Measurements from ENCODE around the gene STX11. TPM values are rescaled to one million over a fixed set of nuclear protein-coding genes. Genes with fewer than 3 reads are reported as not detected.

The STX11 gene
- polyA plus RNA-seq, 1 donor (not counting 4 experiments of a cell fraction or from before 2014, with no cell fraction given) = 0.28 TPM

GRCh38 chr6:144153971-144154370 is 3.7 kb downstream of the STX11 start:
- dilution Hi-C loops (cut with MboI; ENCODE audit: extremely low pct_ligation_motif_present, low sequenced_read_pairs) = no loop called here

GRCh38 chr6:144155529-144155928 is 5.2 kb downstream of the STX11 start:
- dilution Hi-C loops (cut with MboI; ENCODE audit: extremely low pct_ligation_motif_present, low sequenced_read_pairs) = no loop called here
- H3K4me3 ChIP-seq (ENCODE audit: control insufficient read depth in 2 of 3, extremely low read depth in 1 of 3, insufficient read depth in 2 of 3, low read depth in 1 of 3, low read length in 3 of 3) = no peak overlapping the region
- FAIRE-seq = no peak

More at GRCh38 chr6:144153971-144154370, 3.7 kb downstream of the STX11 start:
- Histone ChIP-seq H3K79me2 (ENCODE audit: control insufficient read depth, insufficient read depth, low read length) (no peaks in the 10 kb centered on the region), H3K27ac (ENCODE audit: control insufficient read depth, insufficient read depth, low read length) (no peak overlapping the region), H4K20me1 (ENCODE audit: control insufficient read depth, extremely low read depth, insufficient read depth, low read length) (no peaks in the 10 kb centered on the region), H3K4me1 (ENCODE audit: control insufficient read depth, extremely low read depth, insufficient read depth, low read length) (peaks cover 10% of the 10 kb centered on the region), H3K4me3 (ENCODE audit: control insufficient read depth in 2 of 3, extremely low read depth in 1 of 3, insufficient read depth in 2 of 3, low read depth in 1 of 3, low read length in 3 of 3) (no peak overlapping the region), H3K27me3 (ENCODE audit: control insufficient read depth, extremely low read depth, insufficient read depth, low read length) (no peaks in the 10 kb centered on the region), H3K9ac (ENCODE audit: control insufficient read depth, extremely low read depth, insufficient read depth, low read length) (no peak overlapping the region), H3K9me1 (ENCODE audit: control insufficient read depth, extremely low read depth, insufficient read depth, low read length) (no peaks in the 10 kb centered on the region), H3K4me2 (ENCODE audit: control insufficient read depth, extremely low read depth, insufficient read depth, low read depth, low read length) (no peak overlapping the region), H3K9me3 (ENCODE audit: control insufficient read depth, low read depth, low read length) (no peaks in the 10 kb centered on the region), H2AFZ (ENCODE audit: control insufficient read depth, low read length) (no peak overlapping the region), H3K36me3 (ENCODE audit: control insufficient read depth in 2 of 2, extremely low read depth in 1 of 2, insufficient read depth in 2 of 2, low read length in 2 of 2) (no peaks in the 10 kb centered on the region)
- FAIRE-seq (no peak), DNase-seq (ENCODE audit: low read depth, low spot score) (no peak)
- TF ChIP-seq CTCF (optimal IDR thresholded peaks at IDR 0.05 in 1 of 3, IDR thresholded peaks at IDR 0.05 in 1 of 3, conservative IDR thresholded peaks at IDR 0.05 in 1 of 3; ENCODE audit: extremely low read depth in 1 of 3, insufficient read depth in 2 of 3, low read length in 3 of 3) = no peak
- TF ChIP-seq EZH2 (IDR thresholded peaks at IDR 0.05; ENCODE audit: low read length) = no peak

More at GRCh38 chr6:144155529-144155928, 5.2 kb downstream of the STX11 start:
- H3K9ac ChIP-seq (ENCODE audit: control insufficient read depth, extremely low read depth, insufficient read depth, low read length) = no peak overlapping the region
- DNase-seq (ENCODE audit: low read depth, low spot score) = no peak
- no peaks in the 10 kb centered on the region for H3K36me3 ChIP-seq (ENCODE audit: control insufficient read depth in 2 of 2, extremely low read depth in 1 of 2, insufficient read depth in 2 of 2, low read length in 2 of 2)
- no peaks in the 10 kb centered on the region for H3K9me3 ChIP-seq (ENCODE audit: control insufficient read depth, low read depth, low read length)
- H2AFZ ChIP-seq (ENCODE audit: control insufficient read depth, low read length) = no peak overlapping the region
- no peaks in the 10 kb centered on the region for H3K9me1 ChIP-seq (ENCODE audit: control insufficient read depth, extremely low read depth, insufficient read depth, low read length)
- H3K4me1 ChIP-seq (ENCODE audit: control insufficient read depth, extremely low read depth, insufficient read depth, low read length) = peaks cover 10% of the 10 kb centered on the region
- no peaks in the 10 kb centered on the region for H3K79me2 ChIP-seq (ENCODE audit: control insufficient read depth, insufficient read depth, low read length)
- H4K20me1 ChIP-seq (ENCODE audit: control insufficient read depth, extremely low read depth, insufficient read depth, low read length) = no peaks in the 10 kb centered on the region
- no peak overlapping the region for H3K27ac ChIP-seq (ENCODE audit: control insufficient read depth, insufficient read depth, low read length)
- TF ChIP-seq EZH2 (IDR thresholded peaks at IDR 0.05; ENCODE audit: low read length) (no peak), CTCF (optimal IDR thresholded peaks at IDR 0.05 in 1 of 3, IDR thresholded peaks at IDR 0.05 in 1 of 3, conservative IDR thresholded peaks at IDR 0.05 in 1 of 3; ENCODE audit: extremely low read depth in 1 of 3, insufficient read depth in 2 of 3, low read length in 3 of 3) (no peak)
- H3K27me3 ChIP-seq (ENCODE audit: control insufficient read depth, extremely low read depth, insufficient read depth, low read length) = no peaks in the 10 kb centered on the region
- H3K4me2 ChIP-seq (ENCODE audit: control insufficient read depth, extremely low read depth, insufficient read depth, low read depth, low read length) = no peak overlapping the region

All from keratinocyte (primary cell).